GM12801 (cell line): ENCODE measurements around the gene MORN1.

ENCODE experiments used
- CTCF ChIP-seq: IDR thresholded peaks from one replicate; pipeline ENCODE4 v1.5.1; 2011; ENCODE audit warnings: control low read depth; ENCODE audit not compliant: insufficient read length; ENCODE audit errors: extremely low read depth

The MORN1 gene

GRCh38 chr1:2413495-2414296, 22.3 kb upstream of the MORN1 start:
- TF ChIP-seq CTCF: no peak

GRCh38 chr1:2412773-2413494, 21.6 kb upstream of the MORN1 start:
- no peak for TF ChIP-seq CTCF

- no peak for TF ChIP-seq CTCF
Observed at GRCh38 chr1:2412395-2412772, 21.0 kb upstream of the MORN1 start, which contains the start of gene PEX10. Gene PEX10, minus strand, starts transcription at chr1:2412564. Its CDS starts 62 bp downstream, at chr1:2412502.

GRCh38 chr1:2411801-2412394, 20.5 kb upstream of the MORN1 start:
- TF ChIP-seq CTCF: no peak

GRCh38 chr1:2409745-2410144, 18.4 kb upstream of the MORN1 start:
- TF ChIP-seq CTCF: no peak

GRCh38 chr1:2408859-2409276, 17.5 kb upstream of the MORN1 start:
- no peak for TF ChIP-seq CTCF

GRCh38 chr1:2408456-2408855, 17.1 kb upstream of the MORN1 start:
- no peak for TF ChIP-seq CTCF
